Astrocyte (in vitro differentiated cells and primary cell): Measurements from ENCODE around the gene UBE2L3.

Source experiments
- EZH2 ChIP-seq: IDR thresholded peaks from 2 replicates; pipeline ENCODE4 v1.6.1; 2012; ENCODE audit warnings: mild to moderate bottlenecking, low read length, inconsistent platforms; ENCODE audit not compliant: insufficient read depth
- TF ChIP-seq, protein P1 (sequence below): IDR thresholded peaks from 2 replicates; pipeline ENCODE4 v1.5.1; 2011; ENCODE audit warnings: low read depth, mild to moderate bottlenecking, inconsistent platforms, low read length, moderate library complexity; ENCODE audit not compliant: insufficient read depth

DNA sequence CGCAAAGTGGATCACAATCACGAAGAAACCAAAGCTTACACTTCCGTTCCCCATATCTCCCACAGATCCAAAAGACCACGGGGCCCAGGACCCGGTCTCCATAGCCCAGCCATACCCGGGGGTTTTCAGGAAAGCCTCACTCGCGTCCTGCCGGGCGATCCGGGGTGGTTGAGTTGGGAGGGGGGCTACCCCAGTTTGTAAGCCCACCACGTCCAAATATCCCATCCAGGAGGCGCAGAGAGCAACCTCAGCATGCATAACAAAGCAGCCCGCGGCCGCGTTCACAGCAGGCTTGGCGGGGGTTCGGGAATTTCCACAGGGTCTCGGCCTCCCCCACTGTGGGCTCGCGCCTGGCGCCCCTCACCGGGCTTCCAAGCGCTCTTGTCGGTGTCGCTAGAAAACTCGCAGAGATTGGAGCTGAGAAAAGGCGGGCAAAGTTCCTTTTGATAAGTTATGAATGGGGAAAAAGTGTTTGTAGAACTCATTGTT, 84.1 kb downstream of the UBE2L3 start:
- TF ChIP-seq, protein P1, sequence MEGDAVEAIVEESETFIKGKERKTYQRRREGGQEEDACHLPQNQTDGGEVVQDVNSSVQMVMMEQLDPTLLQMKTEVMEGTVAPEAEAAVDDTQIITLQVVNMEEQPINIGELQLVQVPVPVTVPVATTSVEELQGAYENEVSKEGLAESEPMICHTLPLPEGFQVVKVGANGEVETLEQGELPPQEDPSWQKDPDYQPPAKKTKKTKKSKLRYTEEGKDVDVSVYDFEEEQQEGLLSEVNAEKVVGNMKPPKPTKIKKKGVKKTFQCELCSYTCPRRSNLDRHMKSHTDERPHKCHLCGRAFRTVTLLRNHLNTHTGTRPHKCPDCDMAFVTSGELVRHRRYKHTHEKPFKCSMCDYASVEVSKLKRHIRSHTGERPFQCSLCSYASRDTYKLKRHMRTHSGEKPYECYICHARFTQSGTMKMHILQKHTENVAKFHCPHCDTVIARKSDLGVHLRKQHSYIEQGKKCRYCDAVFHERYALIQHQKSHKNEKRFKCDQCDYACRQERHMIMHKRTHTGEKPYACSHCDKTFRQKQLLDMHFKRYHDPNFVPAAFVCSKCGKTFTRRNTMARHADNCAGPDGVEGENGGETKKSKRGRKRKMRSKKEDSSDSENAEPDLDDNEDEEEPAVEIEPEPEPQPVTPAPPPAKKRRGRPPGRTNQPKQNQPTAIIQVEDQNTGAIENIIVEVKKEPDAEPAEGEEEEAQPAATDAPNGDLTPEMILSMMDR: no peak
- no peak for TF ChIP-seq EZH2
